Prostate gland (tissue), 2 donors: ENCODE results near the gene KCNH2. TPM values are rescaled to one million over a fixed set of nuclear protein-coding genes. Genes with fewer than 3 reads are reported as not detected.
"Not testable (repeated sequence)": the region's sequence is repeated elsewhere in the genome, so short reads cannot be mapped to it uniquely, and the experiment has no call there.

Source experiments
- DNase-seq: peaks from one replicate; pipeline ENCODE4 v3.0.0-alpha.2; 2019; ENCODE audit warnings: low spot score
- H3K27ac ChIP-seq, 2 donors: fragments of 200-600 bp; sonication (generic); 2 replicates each; pipeline ENCODE4 v1.5.1; 2017 to 2019
- H3K27me3 ChIP-seq: fragments of 200-600 bp; sonication (generic); replicated peaks from 2 replicates; pipeline ENCODE4 v1.5.1; 2019; ENCODE audit not compliant: insufficient read depth
- H3K36me3 ChIP-seq, 2 donors: fragments of 200-600 bp; sonication (generic); 1 replicate in 1 of 2; 2 replicates in 1 of 2; pipeline versions ENCODE4 v1.5.1 to v1.8.1; 2017 to 2019
- H3K4me1 ChIP-seq: fragments of 200-600 bp; sonication (generic); replicated peaks from 2 replicates; pipeline ENCODE4 v1.5.1; 2019
- H3K4me3 ChIP-seq, 2 donors: fragments of 200-600 bp; sonication (generic); 2 replicates each; pipeline ENCODE4 v1.5.1; 2017 to 2019
- H3K9me3 ChIP-seq: fragments of 200-600 bp; sonication (generic); 2 replicates; pipeline ENCODE4 v1.5.1; 2017
- POLR2A ChIP-seq: fragments of 450-650 bp; IDR thresholded peaks from one replicate; pipeline ENCODE4 v1.6.1; 2016; ENCODE audit warnings: antibody characterized with exemption, mild to moderate bottlenecking
- POLR2AphosphoS5 ChIP-seq: sonication (generic); formaldehyde crosslinking; IDR thresholded peaks from one replicate; pipeline ENCODE4 v1.6.1; 2017; ENCODE audit warnings: antibody characterized with exemption
- WGBS: methylation state at CpG from one replicate; pipeline ENCODE4 v1.1.5; 2018; 5-methylcytosine and 5-hydroxymethylcytosine counted together
- intact Hi-C: fragments of 100-400 bp; cut with DNase I; formaldehyde crosslinking; loops from one replicate; pipeline ENCODE4 v1.14.2; 2022
- total RNA-seq, 2 donors: library from RNA; depleted of rRNA; stranded (reverse); fragments of >200 nt; gene quantifications; one replicate each; pipeline ENCODE4 v1.1.0, GENCODE V29; 2016
- TF ChIP-seq, protein P1 (sequence below), 4 experiments: fragments of 200-600 bp in 2 of 4; fragments of 450-650 bp in 2 of 4; sonication (generic) in 2 of 4; IDR thresholded peaks; 1 replicate in 3 of 4; 2 replicates in 1 of 4; pipeline ENCODE4 v1.5.1; 2016 to 2019; ENCODE audit warnings: antibody characterized with exemption in 4 of 4, mild to moderate bottlenecking in 2 of 4, moderate library complexity in 2 of 4

The KCNH2 gene
- total RNA-seq, 2 donors from 2014 or later: 10.1 to 184 TPM

- DNase-seq: no peak
- Histone ChIP-seq H3K36me3 (no peaks in the 10 kb centered on the region), H3K4me1 (no peaks in the 10 kb centered on the region), H3K27ac (no peak overlapping the region), H3K4me3 (no peak overlapping the region), H3K27me3 (no peaks in the 10 kb centered on the region), H3K9me3 (no peaks in the 10 kb centered on the region)
- intact Hi-C loops: no loop called here
- TF ChIP-seq, protein P1, sequence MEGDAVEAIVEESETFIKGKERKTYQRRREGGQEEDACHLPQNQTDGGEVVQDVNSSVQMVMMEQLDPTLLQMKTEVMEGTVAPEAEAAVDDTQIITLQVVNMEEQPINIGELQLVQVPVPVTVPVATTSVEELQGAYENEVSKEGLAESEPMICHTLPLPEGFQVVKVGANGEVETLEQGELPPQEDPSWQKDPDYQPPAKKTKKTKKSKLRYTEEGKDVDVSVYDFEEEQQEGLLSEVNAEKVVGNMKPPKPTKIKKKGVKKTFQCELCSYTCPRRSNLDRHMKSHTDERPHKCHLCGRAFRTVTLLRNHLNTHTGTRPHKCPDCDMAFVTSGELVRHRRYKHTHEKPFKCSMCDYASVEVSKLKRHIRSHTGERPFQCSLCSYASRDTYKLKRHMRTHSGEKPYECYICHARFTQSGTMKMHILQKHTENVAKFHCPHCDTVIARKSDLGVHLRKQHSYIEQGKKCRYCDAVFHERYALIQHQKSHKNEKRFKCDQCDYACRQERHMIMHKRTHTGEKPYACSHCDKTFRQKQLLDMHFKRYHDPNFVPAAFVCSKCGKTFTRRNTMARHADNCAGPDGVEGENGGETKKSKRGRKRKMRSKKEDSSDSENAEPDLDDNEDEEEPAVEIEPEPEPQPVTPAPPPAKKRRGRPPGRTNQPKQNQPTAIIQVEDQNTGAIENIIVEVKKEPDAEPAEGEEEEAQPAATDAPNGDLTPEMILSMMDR (IDR thresholded peaks at IDR 0.05): no peak
- no peak for TF ChIP-seq POLR2AphosphoS5
- TF ChIP-seq POLR2A: no peak
- WGBS: 88% methylated on average over 6 of the region's 6 CpGs
Measured at GRCh38 chr7:150914196-150914595, 63.9 kb downstream of the KCNH2 start.

- 72% methylated on average over 7 of the region's 7 CpGs for WGBS
- no peak for DNase-seq
- no peak overlapping the region for H3K4me3 ChIP-seq
- no peak overlapping the region for H3K27ac ChIP-seq
- TF ChIP-seq POLR2AphosphoS5 (no peak), POLR2A (no peak)
- TF ChIP-seq, protein P1 (IDR thresholded peaks at IDR 0.05): no peak
- H3K27me3 ChIP-seq: no peaks in the 10 kb centered on the region
- H3K4me1 ChIP-seq: no peaks in the 10 kb centered on the region
- no peaks in the 10 kb centered on the region for H3K36me3 ChIP-seq
- intact Hi-C loops: no loop called here
- no peaks in the 10 kb centered on the region for H3K9me3 ChIP-seq
Measured at GRCh38 chr7:150912427-150912826, 65.7 kb downstream of the KCNH2 start.

- WGBS: 71% methylated on average over 11 of the region's 11 CpGs
- Histone ChIP-seq H3K4me3 (no peak overlapping the region), H3K4me1 (no peaks in the 10 kb centered on the region), H3K9me3 (no peaks in the 10 kb centered on the region), H3K36me3 (no peaks in the 10 kb centered on the region), H3K27ac (no peak overlapping the region), H3K27me3 (no peaks in the 10 kb centered on the region)
- intact Hi-C loops: no loop called here
- TF ChIP-seq POLR2AphosphoS5 (no peak), POLR2A (no peak)
- TF ChIP-seq, protein P1 (IDR thresholded peaks at IDR 0.05): no peak
- DNase-seq: no peak
Measured at GRCh38 chr7:150911590-150912267, 66.4 kb downstream of the KCNH2 start.

DNA sequence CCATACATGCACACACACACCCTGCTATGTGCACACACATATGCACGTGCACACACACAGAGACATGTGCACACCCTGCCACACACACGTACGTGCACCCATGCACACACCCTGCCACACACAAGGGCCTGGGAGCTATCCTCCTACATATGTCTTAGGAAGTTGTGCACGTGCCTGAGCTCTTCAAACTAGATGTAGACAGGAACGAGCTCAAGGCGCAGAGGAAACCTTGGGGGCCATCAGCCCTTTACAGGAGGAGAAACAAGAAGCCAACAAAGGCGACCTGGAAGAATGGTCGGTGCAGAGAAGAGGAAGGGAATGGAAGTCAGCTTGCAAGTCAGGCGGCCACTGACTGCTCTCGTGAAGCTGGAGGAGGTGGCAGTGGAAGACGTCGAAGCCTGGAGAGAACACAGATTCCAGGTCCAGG, 67.1 kb downstream of the KCNH2 start:
- TF ChIP-seq, protein P1 (IDR thresholded peaks at IDR 0.05): no peak
- TF ChIP-seq POLR2AphosphoS5: no peak
- TF ChIP-seq POLR2A: no peak
- no peaks in the 10 kb centered on the region for H3K27me3 ChIP-seq

GRCh38 chr7:150910305-150910995, 67.7 kb downstream of the KCNH2 start:
- H3K27me3 ChIP-seq, H3K9me3 ChIP-seq, H3K4me1 ChIP-seq, intact Hi-C loops, DNase-seq, H3K36me3 ChIP-seq, H3K4me3 ChIP-seq, H3K27ac ChIP-seq: not testable (repeated sequence)
- 81% methylated on average over 8 of the region's 8 CpGs for WGBS

More for the DNA sequence above, 67.1 kb downstream of the KCNH2 start:
- no peaks in the 10 kb centered on the region for H3K9me3 ChIP-seq
- H3K4me3 ChIP-seq: no peak overlapping the region
- H3K27ac ChIP-seq: no peak overlapping the region
- WGBS: 70% methylated on average over 12 of the region's 12 CpGs
- no peak for DNase-seq
- H3K36me3 ChIP-seq: no peaks in the 10 kb centered on the region
- intact Hi-C loops: no loop called here
- no peaks in the 10 kb centered on the region for H3K4me1 ChIP-seq
